Osteoblast (primary cell): ENCODE results near the gene PRELID2. TPM values are rescaled to one million over a fixed set of nuclear protein-coding genes. Genes with fewer than 3 reads are reported as not detected.

Experiments
- DNase-seq: peaks from one replicate; pipeline ENCODE4 v3.0.0; 2011; ENCODE audit warnings: low spot score, mixed read lengths; ENCODE audit not compliant: insufficient read length; ENCODE audit errors: missing footprints
- H2AFZ ChIP-seq: 2 replicates; pipeline ENCODE4 v1.6.0; 2011; ENCODE audit warnings: mild to moderate bottlenecking, low read length
- H3K27ac ChIP-seq: 2 replicates; pipeline ENCODE4 v1.5.1; 2011; ENCODE audit warnings: mild to moderate bottlenecking, low read depth, low read length, moderate library complexity
- H3K27me3 ChIP-seq: 2 replicates; pipeline ENCODE4 v1.6.0; 2012; ENCODE audit warnings: mild to moderate bottlenecking, control low read depth, inconsistent platforms, low read length, moderate library complexity; ENCODE audit not compliant: insufficient read depth
- H3K36me3 ChIP-seq: 2 replicates; pipeline ENCODE4 v1.5.1; 2011; ENCODE audit warnings: mild to moderate bottlenecking, low read length, control low read depth, moderate library complexity; ENCODE audit not compliant: insufficient read depth
- H3K4me1 ChIP-seq: 2 replicates; pipeline ENCODE4 v1.5.1; 2011; ENCODE audit warnings: mild to moderate bottlenecking, low read length, control low read depth, moderate library complexity; ENCODE audit not compliant: insufficient read depth
- H3K4me2 ChIP-seq: 2 replicates; pipeline ENCODE4 v1.6.0; 2011; ENCODE audit warnings: mild to moderate bottlenecking, low read length; ENCODE audit not compliant: insufficient read depth
- H3K4me3 ChIP-seq: fragments of 200-600 bp; sonication (generic); 3 replicates; pipeline ENCODE4 v1.5.1; 2012; ENCODE audit warnings: mild to moderate bottlenecking, low read length, inconsistent platforms; ENCODE audit not compliant: insufficient read depth
- H3K79me2 ChIP-seq: 2 replicates; pipeline ENCODE4 v1.6.0; 2012; ENCODE audit warnings: mild to moderate bottlenecking, low read length, control low read depth, inconsistent platforms; ENCODE audit not compliant: insufficient read depth
- H3K9me3 ChIP-seq: 2 replicates; pipeline ENCODE4 v1.5.1; 2011; ENCODE audit warnings: low read depth, low read length, control low read depth
- H4K20me1 ChIP-seq: 2 replicates; pipeline ENCODE4 v1.6.0; 2012; ENCODE audit warnings: mild to moderate bottlenecking, low read length, control low read depth; ENCODE audit not compliant: insufficient read depth
- CTCF ChIP-seq: IDR thresholded peaks from 2 replicates; pipeline ENCODE4 v1.5.1; 2011; ENCODE audit warnings: mild to moderate bottlenecking, low read depth, low read length, moderate library complexity; ENCODE audit errors: extremely low read depth
- total RNA-seq: library from RNA; depleted of rRNA; stranded (reverse); fragments of >200 nt; gene quantifications from 2 replicates; pipeline ENCODE4 v1.2.3, GENCODE V29; 2012

PRELID2 gene
- total RNA-seq, 1 donor, result 19.5 TPM

GRCh38 chr5:145723516-145723915 is 111.6 kb downstream of the PRELID2 start:
- DNase-seq, result no peak
- no peaks in the 10 kb centered on the region for H3K79me2 ChIP-seq
- H4K20me1 ChIP-seq, result no peaks in the 10 kb centered on the region
- no peak overlapping the region for H3K27ac ChIP-seq
- no peak for TF ChIP-seq CTCF
- H3K4me3 ChIP-seq, result no peak overlapping the region
- no peak overlapping the region for H3K4me2 ChIP-seq
- H2AFZ ChIP-seq, result no peak overlapping the region
- H3K4me1 ChIP-seq, result no peaks in the 10 kb centered on the region
- H3K27me3 ChIP-seq, result no peaks in the 10 kb centered on the region
- peaks cover 4% of the 10 kb centered on the region for H3K9me3 ChIP-seq
- H3K36me3 ChIP-seq, result no peaks in the 10 kb centered on the region

GRCh38 chr5:145718956-145719355 is 116.2 kb downstream of the PRELID2 start:
- no peaks in the 10 kb centered on the region for H3K27me3 ChIP-seq
- TF ChIP-seq CTCF, result peak; percentile 70
- H3K36me3 ChIP-seq, result no peaks in the 10 kb centered on the region
- H2AFZ ChIP-seq, result no peak overlapping the region
- H3K27ac ChIP-seq, result no peak overlapping the region
- no peaks in the 10 kb centered on the region for H3K79me2 ChIP-seq
- no peaks in the 10 kb centered on the region for H4K20me1 ChIP-seq
- H3K9me3 ChIP-seq, result no peaks in the 10 kb centered on the region
- H3K4me1 ChIP-seq, result no peaks in the 10 kb centered on the region
- H3K4me3 ChIP-seq, result no peak overlapping the region
- H3K4me2 ChIP-seq, result no peak overlapping the region
- DNase-seq, result no peak

- Histone ChIP-seq H3K4me1 (no peaks in the 10 kb centered on the region), H3K9me3 (no peaks in the 10 kb centered on the region), H3K27ac (no peak overlapping the region), H2AFZ (no peak overlapping the region), H3K36me3 (no peaks in the 10 kb centered on the region), H3K27me3 (no peaks in the 10 kb centered on the region), H3K4me2 (no peak overlapping the region), H3K79me2 (no peaks in the 10 kb centered on the region), H3K4me3 (no peak overlapping the region), H4K20me1 (no peaks in the 10 kb centered on the region)
- no peak for DNase-seq
- no peak for TF ChIP-seq CTCF
Observed at GRCh38 chr5:145715412-145715811, 119.7 kb downstream of the PRELID2 start.

GRCh38 chr5:145712245-145712644 is 122.9 kb downstream of the PRELID2 start:
- DNase-seq, result no peak
- no peaks in the 10 kb centered on the region for H3K79me2 ChIP-seq

More at GRCh38 chr5:145712245-145712644, 122.9 kb downstream of the PRELID2 start:
- Histone ChIP-seq H2AFZ (no peak overlapping the region), H3K27ac (no peak overlapping the region), H3K9me3 (no peaks in the 10 kb centered on the region), H3K4me2 (no peak overlapping the region), H3K4me1 (no peaks in the 10 kb centered on the region), H3K36me3 (no peaks in the 10 kb centered on the region), H3K4me3 (no peak overlapping the region), H4K20me1 (no peaks in the 10 kb centered on the region), H3K27me3 (no peaks in the 10 kb centered on the region)
- TF ChIP-seq CTCF, result no peak
